Keratinocyte (primary cell): ENCODE data around the gene RASA1. TPM values are rescaled to one million over a fixed set of nuclear protein-coding genes. Genes with fewer than 3 reads are reported as not detected.

Experiments used
- DNase-seq: peaks from one replicate; pipeline ENCODE4 v3.0.0-alpha.2; 2011; ENCODE audit warnings: low read depth, missing footprints, low spot score
- FAIRE-seq: peaks from 2 replicates; lab custom pipeline; 2011; peaks lifted over from hg19 to GRCh38; lab: Jason Lieb, UNC
- H2AFZ ChIP-seq: 2 replicates; pipeline ENCODE4 v1.6.0; 2012; ENCODE audit warnings: low read length, control low read depth, inconsistent platforms; ENCODE audit not compliant: control insufficient read depth
- H3K27ac ChIP-seq: 2 replicates; pipeline ENCODE4 v1.5.1; 2011; ENCODE audit warnings: low read length; ENCODE audit not compliant: control insufficient read depth, insufficient read depth
- H3K27me3 ChIP-seq: 3 replicates; pipeline ENCODE4 v1.6.0; 2011; ENCODE audit warnings: low read length; ENCODE audit not compliant: control insufficient read depth, insufficient read depth; ENCODE audit errors: extremely low read depth
- H3K36me3 ChIP-seq, 2 experiments: 2 replicates in 1 of 2; 3 replicates in 1 of 2; pipeline ENCODE4 v1.5.1; 2011; ENCODE audit warnings: low read length in 2 of 2, mild to moderate bottlenecking in 1 of 2; ENCODE audit not compliant: control insufficient read depth in 2 of 2, insufficient read depth in 2 of 2; ENCODE audit errors: extremely low read depth in 1 of 2
- H3K4me1 ChIP-seq: 3 replicates; pipeline ENCODE4 v1.5.1; 2011; ENCODE audit warnings: low read length; ENCODE audit not compliant: control insufficient read depth, insufficient read depth; ENCODE audit errors: extremely low read depth
- H3K4me2 ChIP-seq: 3 replicates; pipeline ENCODE4 v1.6.0; 2011; ENCODE audit warnings: low read depth, low read length; ENCODE audit not compliant: control insufficient read depth, insufficient read depth; ENCODE audit errors: extremely low read depth
- H3K4me3 ChIP-seq, 3 experiments: fragments of 200-600 bp in 1 of 3; sonication (generic) in 1 of 3; 2 replicates in 2 of 3; 3 replicates in 1 of 3; pipeline ENCODE4 v1.5.1; 2011 to 2016; ENCODE audit warnings: low read length in 3 of 3, mild to moderate bottlenecking in 3 of 3, control low read depth in 2 of 3, inconsistent platforms in 1 of 3, low read depth in 1 of 3, mixed read lengths in 1 of 3, mixed run types in 1 of 3, moderate library complexity in 1 of 3; ENCODE audit not compliant: control insufficient read depth in 2 of 3, insufficient read depth in 2 of 3; ENCODE audit errors: extremely low read depth in 1 of 3
- H3K79me2 ChIP-seq: 2 replicates; pipeline ENCODE4 v1.6.0; 2012; ENCODE audit warnings: low read length; ENCODE audit not compliant: control insufficient read depth, insufficient read depth
- H3K9ac ChIP-seq: 3 replicates; pipeline ENCODE4 v1.6.0; 2011; ENCODE audit warnings: low read length; ENCODE audit not compliant: control insufficient read depth, insufficient read depth; ENCODE audit errors: extremely low read depth
- H3K9me1 ChIP-seq: 3 replicates; pipeline ENCODE4 v1.6.0; 2011; ENCODE audit warnings: low read length; ENCODE audit not compliant: control insufficient read depth, insufficient read depth; ENCODE audit errors: extremely low read depth
- H3K9me3 ChIP-seq: 2 replicates; pipeline ENCODE4 v1.5.1; 2012; ENCODE audit warnings: low read depth, low read length; ENCODE audit not compliant: control insufficient read depth
- H4K20me1 ChIP-seq: 3 replicates; pipeline ENCODE4 v1.6.0; 2011; ENCODE audit warnings: low read length; ENCODE audit not compliant: control insufficient read depth, insufficient read depth; ENCODE audit errors: extremely low read depth
- CTCF ChIP-seq, 3 experiments: IDR thresholded peaks in 1 of 3; conservative IDR thresholded peaks in 1 of 3; optimal IDR thresholded peaks in 1 of 3; 2 replicates in 2 of 3; 3 replicates in 1 of 3; pipeline versions ENCODE3 to v1.5.1; 2011; ENCODE audit warnings: low read length in 3 of 3, mild to moderate bottlenecking in 3 of 3, moderate library complexity in 2 of 3, control low read depth in 1 of 3, inconsistent platforms in 1 of 3; ENCODE audit not compliant: insufficient read depth in 2 of 3; ENCODE audit errors: extremely low read depth in 1 of 3
- EZH2 ChIP-seq: IDR thresholded peaks from one replicate; pipeline ENCODE4 v1.6.1; 2012; ENCODE audit warnings: inconsistent platforms, mild to moderate bottlenecking, low read length, moderate library complexity
- dilution Hi-C: fragments of 300-500 bp; cut with MboI; formaldehyde crosslinking; loops from one replicate; pipeline ENCODE4 v1.7.0; 2020; ENCODE audit warnings: low sequenced_read_pairs; ENCODE audit not compliant: extremely low pct_ligation_motif_present
- polyA plus RNA-seq, 5 experiments: library from polyadenylated mRNA; depleted of rRNA in 3 of 5; stranded (reverse) in 3 of 5; stranded (forward) in 1 of 5; unstranded in 1 of 5; fragments of >200 nt; gene quantifications; 1 replicate in 1 of 5; 2 replicates in 3 of 5; 3 replicates in 1 of 5; pipeline versions ENCODE4 v1.2.1 to v1.2.3, GENCODE V29; 2011 to 2012; ENCODE audit warnings: missing spikeins in 2 of 5, low read depth in 1 of 5, low replicate concordance in 1 of 5
- small RNA-seq, 3 experiments: library from RNA; depleted of rRNA; stranded (forward); fragments of <200 nt; gene quantifications; one replicate each; pipeline ENCODE3, GENCODE V24; 2012; ENCODE audit warnings: low read depth in 3 of 3, low replicate concordance in 1 of 3; ENCODE audit not compliant: insufficient read length in 3 of 3

Gene RASA1
- polyA plus RNA-seq, 1 donor (not counting 4 experiments of a cell fraction or from before 2014, with no cell fraction given): 57.9 TPM

GRCh38 chr5:87438231-87438630, 170.5 kb downstream of the RASA1 start:
- H3K4me3 ChIP-seq: no peak overlapping the region
- FAIRE-seq: no peak

More at GRCh38 chr5:87438231-87438630, 170.5 kb downstream of the RASA1 start:
- Histone ChIP-seq H3K4me2 (no peak overlapping the region), H3K9me3 (no peaks in the 10 kb centered on the region), H2AFZ (no peak overlapping the region), H3K9ac (no peak overlapping the region), H3K27ac (no peak overlapping the region), H3K9me1 (no peaks in the 10 kb centered on the region), H3K79me2 (no peaks in the 10 kb centered on the region), H3K27me3 (no peaks in the 10 kb centered on the region), H3K4me1 (no peaks in the 10 kb centered on the region), H3K36me3 (no peaks in the 10 kb centered on the region), H4K20me1 (no peaks in the 10 kb centered on the region)
- dilution Hi-C loops: no loop called here
- TF ChIP-seq CTCF (optimal IDR thresholded peaks at IDR 0.05 in 1 of 3, IDR thresholded peaks at IDR 0.05 in 1 of 3, conservative IDR thresholded peaks at IDR 0.05 in 1 of 3; ENCODE audit: extremely low read depth in 1 of 3, insufficient read depth in 2 of 3, low read length in 3 of 3) (no peak), EZH2 (no peak)
- no peak for DNase-seq

Small RNAs within 50 kb of the gene (small RNA-seq; reads per million reads assigned to genes)
- gene RN7SL629P (0 reads per million in 3 experiments), gene RNU6-606P (0 reads per million in 3 experiments), gene RNU6-727P (0 reads per million in 3 experiments)

Other genes with a start within 250 kb of the RASA1 start
- gene CCNH, start 145.0 kb downstream of the RASA1 start, polyA plus RNA-seq: 41.3 to 56.5 TPM (median 43.4 TPM) in 3 replicates